CD4-positive, alpha-beta T cell treated with Interleukin-15 for 4 hours (primary cell): ENCODE data around the gene RAB37.

ENCODE experiments used
- DNase-seq: peaks from one replicate; pipeline ENCODE4 v3.0.0-alpha.2; 2020; ENCODE audit warnings: low spot score

Gene RAB37

GRCh38 chr17:74761419-74761818 is 24.4 kb downstream of the RAB37 start:
- DNase-seq, result no peak

GRCh38 chr17:74761931-74762330 is 24.9 kb downstream of the RAB37 start:
- DNase-seq, result no peak

- no peak for DNase-seq
Measured at GRCh38 chr17:74763565-74764387, 26.7 kb downstream of the RAB37 start.

- no peak for DNase-seq
Measured at GRCh38 chr17:74764751-74765286, 27.8 kb downstream of the RAB37 start.

GRCh38 chr17:74766413-74766812 is 29.4 kb downstream of the RAB37 start:
- no peak for DNase-seq

- DNase-seq, result no peak
Measured at GRCh38 chr17:74767111-74767516, 30.1 kb downstream of the RAB37 start.

- no peak for DNase-seq
Measured at GRCh38 chr17:74768069-74768762, 31.2 kb downstream of the RAB37 start.

GRCh38 chr17:74768763-74769114 is 31.7 kb downstream of the RAB37 start:
- no peak for DNase-seq

- DNase-seq, result no peak
Measured at GRCh38 chr17:74769266-74769855, 32.3 kb downstream of the RAB37 start.

- no peak for DNase-seq
Measured at GRCh38 chr17:74769856-74770497, 32.9 kb downstream of the RAB37 start.

GRCh38 chr17:74770498-74771318 is 33.7 kb downstream of the RAB37 start:
- DNase-seq, result peak; percentile 80

GRCh38 chr17:74771319-74771914 is 34.4 kb downstream of the RAB37 start:
- no peak for DNase-seq

GRCh38 chr17:74772053-74772452 is 35.0 kb downstream of the RAB37 start:
- DNase-seq, result no peak

- no peak for DNase-seq
Measured at GRCh38 chr17:74773414-74773813, 36.4 kb downstream of the RAB37 start.

GRCh38 chr17:74773871-74774286 is 36.8 kb downstream of the RAB37 start:
- no peak for DNase-seq

GRCh38 chr17:74775409-74776043 is 38.5 kb downstream of the RAB37 start:
- DNase-seq, result no peak

GRCh38 chr17:74776044-74776962 is 39.2 kb downstream of the RAB37 start, which contains the start of gene NAT9:
TSS of gene NAT9 (minus strand) at chr17:74776345. CDS start at chr17:74775698, 647 bp downstream.
- DNase-seq, result peak; percentile 98

- no peak for DNase-seq
Measured at GRCh38 chr17:74776990-74777389, 39.9 kb downstream of the RAB37 start.

GRCh38 chr17:74777901-74778515 is 41.0 kb downstream of the RAB37 start:
- DNase-seq, result no peak
